Loucy (cell line): ENCODE results near the gene UTP14C.

Source experiments
- H2AFZ ChIP-seq: fragments of 200-600 bp; sonication (generic); 2 replicates; pipeline ENCODE4 v1.6.0; 2016; ENCODE audit warnings: antibody characterized with exemption, mild to moderate bottlenecking, low read length, moderate library complexity
- H3F3A ChIP-seq: fragments of 200-600 bp; 2 replicates; pipeline ENCODE4 v1.6.0; 2016; ENCODE audit warnings: antibody characterized with exemption, low read depth, mild to moderate bottlenecking
- H3K27me3 ChIP-seq: fragments of 200-600 bp; sonication (generic); 2 replicates; pipeline ENCODE4 v1.6.1; 2014; ENCODE audit warnings: low read length, mild to moderate bottlenecking; ENCODE audit not compliant: insufficient read depth, poor library complexity, severe bottlenecking
- H3K36me3 ChIP-seq: fragments of 200-600 bp; sonication (generic); 2 replicates; pipeline ENCODE4 v1.6.1; 2016; ENCODE audit warnings: low read length; ENCODE audit not compliant: insufficient read depth
- H3K4me1 ChIP-seq: fragments of 200-600 bp; sonication (generic); 2 replicates; pipeline ENCODE4 v1.5.1; 2014; ENCODE audit warnings: low read length, mild to moderate bottlenecking; ENCODE audit not compliant: insufficient read depth, poor library complexity, severe bottlenecking
- H3K4me2 ChIP-seq: fragments of 200-600 bp; sonication (generic); 2 replicates; pipeline ENCODE4 v1.6.0; 2014; ENCODE audit warnings: antibody characterized with exemption, low read length, low read depth, mild to moderate bottlenecking; ENCODE audit not compliant: poor library complexity, severe bottlenecking
- H3K4me3 ChIP-seq: fragments of 200-600 bp; sonication (generic); 2 replicates; pipeline ENCODE4 v1.5.1; 2014; ENCODE audit warnings: low read length, mild to moderate bottlenecking, mixed read lengths; ENCODE audit not compliant: poor library complexity, severe bottlenecking
- H3K79me2 ChIP-seq: fragments of 200-600 bp; sonication (generic); 2 replicates; pipeline ENCODE4 v1.6.1; 2014; ENCODE audit warnings: low read length; ENCODE audit not compliant: insufficient read depth
- H3K9ac ChIP-seq: fragments of 200-600 bp; sonication (generic); 2 replicates; pipeline ENCODE4 v1.6.0; 2014; ENCODE audit warnings: mild to moderate bottlenecking, low read depth, low read length, moderate library complexity; ENCODE audit not compliant: poor library complexity, severe bottlenecking
- H3K9me2 ChIP-seq: fragments of 200-600 bp; sonication (generic); replicated peaks from 2 replicates; pipeline ENCODE4 v1.6.1; 2016; ENCODE audit warnings: low read depth, low read length, mixed read lengths
- H3K9me3 ChIP-seq: fragments of 200-600 bp; sonication (generic); 2 replicates; pipeline ENCODE4 v1.6.1; 2014; ENCODE audit warnings: mild to moderate bottlenecking, antibody characterized with exemption, low read length, low read depth; ENCODE audit not compliant: insufficient read depth
- H4K20me1 ChIP-seq: fragments of 200-600 bp; sonication (generic); 2 replicates; pipeline ENCODE4 v1.6.0; 2014; ENCODE audit warnings: antibody characterized with exemption, low read length, mild to moderate bottlenecking; ENCODE audit not compliant: insufficient read depth, poor library complexity, severe bottlenecking
- CTCF ChIP-seq: fragments of 200-600 bp; sonication (generic); conservative IDR thresholded peaks from 2 replicates; pipeline ENCODE4 v1.5.1; 2014; ENCODE audit warnings: mild to moderate bottlenecking, antibody characterized with exemption, low read length
- EZH2phosphoT487 ChIP-seq: fragments of 200-600 bp; IDR thresholded peaks from 2 replicates; pipeline ENCODE4 v1.6.1; 2018; ENCODE audit warnings: antibody characterized with exemption, mild to moderate bottlenecking, moderate library complexity, borderline replicate concordance

Gene UTP14C

GRCh38 chr13:51999510-51999911 is 25.0 kb upstream of the UTP14C start:
- no peaks in the 10 kb centered on the region for H3F3A ChIP-seq
- no peak overlapping the region for H3K4me2 ChIP-seq
- no peaks in the 10 kb centered on the region for H3K79me2 ChIP-seq
- H3K4me3 ChIP-seq = no peak overlapping the region
- TF ChIP-seq CTCF (no peak), EZH2phosphoT487 (no peak)
- H3K9ac ChIP-seq = no peak overlapping the region
- no peaks in the 10 kb centered on the region for H4K20me1 ChIP-seq
- H2AFZ ChIP-seq = no peak overlapping the region
- no peaks in the 10 kb centered on the region for H3K27me3 ChIP-seq
- H3K9me2 ChIP-seq = no peaks in the 10 kb centered on the region
- no peaks in the 10 kb centered on the region for H3K4me1 ChIP-seq
- no peaks in the 10 kb centered on the region for H3K9me3 ChIP-seq
- no peaks in the 10 kb centered on the region for H3K36me3 ChIP-seq

- H3K9me2 ChIP-seq = no peaks in the 10 kb centered on the region
- no peaks in the 10 kb centered on the region for H3K27me3 ChIP-seq
- no peak overlapping the region for H2AFZ ChIP-seq
- no peaks in the 10 kb centered on the region for H4K20me1 ChIP-seq
- H3K9ac ChIP-seq = no peak overlapping the region
- H3K79me2 ChIP-seq = no peaks in the 10 kb centered on the region
- no peak overlapping the region for H3K4me3 ChIP-seq
- no peaks in the 10 kb centered on the region for H3K36me3 ChIP-seq
- TF ChIP-seq EZH2phosphoT487 (no peak), CTCF (no peak)
- no peak overlapping the region for H3K4me2 ChIP-seq
- H3F3A ChIP-seq = no peaks in the 10 kb centered on the region
- no peaks in the 10 kb centered on the region for H3K9me3 ChIP-seq
- no peaks in the 10 kb centered on the region for H3K4me1 ChIP-seq
Measured at GRCh38 chr13:51999921-52000320, 24.6 kb upstream of the UTP14C start.

DNA sequence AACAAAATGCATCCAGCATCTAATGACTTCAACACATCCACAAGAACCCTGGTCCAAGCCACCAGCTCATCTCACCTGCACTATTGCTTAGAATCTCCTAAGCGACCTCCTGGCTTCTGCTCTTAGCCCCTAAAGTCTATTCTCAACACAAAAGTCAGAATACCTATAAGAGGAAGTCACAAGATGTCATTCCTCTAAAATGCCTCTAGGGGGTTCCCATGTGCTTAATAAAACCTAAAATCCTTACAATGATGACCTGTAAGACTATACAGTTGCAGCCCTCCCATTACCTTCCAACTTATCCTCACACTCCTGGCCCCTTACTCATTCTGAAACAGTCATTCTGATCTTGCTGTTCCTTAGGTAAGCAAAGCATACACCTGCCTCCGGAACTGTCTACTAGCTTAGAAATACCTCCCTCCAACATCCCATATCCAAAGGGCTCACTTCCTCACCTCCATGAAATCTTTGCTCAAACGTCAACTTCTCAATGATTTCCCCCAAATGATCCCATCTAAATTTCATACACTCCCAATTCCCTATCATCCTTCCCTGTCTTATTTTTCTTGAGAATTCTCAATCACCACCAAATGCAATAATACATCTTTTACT is 23.3 kb upstream of the UTP14C start:
- no peaks in the 10 kb centered on the region for H3K9me2 ChIP-seq
- H3K4me1 ChIP-seq = no peaks in the 10 kb centered on the region
- TF ChIP-seq CTCF = peak; percentile 78
- no peak for TF ChIP-seq EZH2phosphoT487
- no peaks in the 10 kb centered on the region for H3K9me3 ChIP-seq
- no peaks in the 10 kb centered on the region for H4K20me1 ChIP-seq
- H3K4me2 ChIP-seq = no peak overlapping the region
- H2AFZ ChIP-seq = no peak overlapping the region
- H3K36me3 ChIP-seq = no peaks in the 10 kb centered on the region
- no peaks in the 10 kb centered on the region for H3K27me3 ChIP-seq
- H3K9ac ChIP-seq = no peak overlapping the region
- no peaks in the 10 kb centered on the region for H3K79me2 ChIP-seq
- no peak overlapping the region for H3K4me3 ChIP-seq
- H3F3A ChIP-seq = no peaks in the 10 kb centered on the region
